PC-3 (cell line): Measurements from ENCODE around the gene METTL26.

Source experiments
- EZH2 ChIP-seq: fragments of 300-600 bp; sonication (generic); IDR thresholded peaks from one replicate; pipeline ENCODE4 v1.6.1; 2017; ENCODE audit warnings: antibody characterized with exemption, mild to moderate bottlenecking, low read length; ENCODE audit not compliant: unreplicated experiment
- TF ChIP-seq, protein P1 (sequence below): fragments of 300-600 bp; sonication (generic); conservative IDR thresholded peaks from 2 replicates; pipeline ENCODE4 v1.5.1; 2017; ENCODE audit warnings: antibody characterized with exemption, low read depth, mild to moderate bottlenecking, low read length

DNA sequence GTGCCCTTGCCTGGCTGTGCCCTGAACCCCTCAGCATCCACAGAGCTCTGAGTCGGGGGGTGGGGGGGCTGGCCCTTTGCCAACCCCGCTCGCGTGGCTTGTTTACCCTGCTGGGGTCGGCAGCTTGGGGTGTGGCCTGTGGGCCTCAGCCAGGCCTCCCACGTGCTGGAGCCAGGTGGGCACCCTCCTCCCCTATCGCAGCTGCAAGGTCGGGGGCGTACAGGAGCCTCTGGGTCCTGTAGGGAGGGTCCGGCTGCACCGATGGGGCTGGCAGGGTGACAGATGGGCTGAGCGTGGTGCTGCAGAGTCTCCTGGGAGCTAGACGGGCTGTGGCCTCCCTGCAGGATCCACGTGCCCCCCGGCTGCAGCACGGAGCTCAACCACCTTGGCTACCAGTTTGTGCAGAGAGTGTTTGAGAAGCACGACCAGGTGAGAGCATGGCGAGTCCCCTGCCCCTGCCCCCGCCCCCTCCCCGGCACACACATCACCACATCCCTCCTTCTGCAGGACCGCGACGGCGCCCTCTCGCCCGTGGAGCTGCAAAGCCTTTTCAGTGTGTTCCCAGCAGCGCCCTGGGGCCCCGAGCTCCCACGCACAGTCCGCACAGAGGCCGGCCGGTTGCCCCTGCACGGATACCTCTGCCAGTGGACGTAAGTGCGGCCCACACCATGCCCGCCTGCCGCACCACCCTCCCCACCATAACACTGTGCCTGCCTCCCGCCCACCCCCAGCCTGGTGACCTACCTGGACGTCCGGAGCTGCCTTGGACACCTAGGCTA, 35.4 kb upstream of the METTL26 start:
- TF ChIP-seq, protein P1, sequence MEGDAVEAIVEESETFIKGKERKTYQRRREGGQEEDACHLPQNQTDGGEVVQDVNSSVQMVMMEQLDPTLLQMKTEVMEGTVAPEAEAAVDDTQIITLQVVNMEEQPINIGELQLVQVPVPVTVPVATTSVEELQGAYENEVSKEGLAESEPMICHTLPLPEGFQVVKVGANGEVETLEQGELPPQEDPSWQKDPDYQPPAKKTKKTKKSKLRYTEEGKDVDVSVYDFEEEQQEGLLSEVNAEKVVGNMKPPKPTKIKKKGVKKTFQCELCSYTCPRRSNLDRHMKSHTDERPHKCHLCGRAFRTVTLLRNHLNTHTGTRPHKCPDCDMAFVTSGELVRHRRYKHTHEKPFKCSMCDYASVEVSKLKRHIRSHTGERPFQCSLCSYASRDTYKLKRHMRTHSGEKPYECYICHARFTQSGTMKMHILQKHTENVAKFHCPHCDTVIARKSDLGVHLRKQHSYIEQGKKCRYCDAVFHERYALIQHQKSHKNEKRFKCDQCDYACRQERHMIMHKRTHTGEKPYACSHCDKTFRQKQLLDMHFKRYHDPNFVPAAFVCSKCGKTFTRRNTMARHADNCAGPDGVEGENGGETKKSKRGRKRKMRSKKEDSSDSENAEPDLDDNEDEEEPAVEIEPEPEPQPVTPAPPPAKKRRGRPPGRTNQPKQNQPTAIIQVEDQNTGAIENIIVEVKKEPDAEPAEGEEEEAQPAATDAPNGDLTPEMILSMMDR = no peak
- TF ChIP-seq EZH2 = no peak
